HFFc6 (cell line): Measurements from ENCODE around the gene G6PC2. TPM values are rescaled to one million over a fixed set of nuclear protein-coding genes. Genes with fewer than 3 reads are reported as not detected.

Experiments
- DNase-seq: peaks from one replicate; pipeline ENCODE4 v3.0.0-alpha.2; 2018
- H3K27ac Mint-ChIP-seq: 2 replicates; pipeline ENCODE4 v1.8.0; 2020; ENCODE audit warnings: mild to moderate bottlenecking, mixed read lengths
- H3K27me3 Mint-ChIP-seq: 2 replicates; pipeline ENCODE4 v1.8.0; 2021; ENCODE audit warnings: mild to moderate bottlenecking, moderate library complexity, mixed read lengths; ENCODE audit not compliant: insufficient read depth
- H3K36me3 Mint-ChIP-seq: 2 replicates; pipeline ENCODE4 v1.8.0; 2021; ENCODE audit warnings: low read depth, mixed read lengths
- H3K4me1 Mint-ChIP-seq: 2 replicates; pipeline ENCODE4 v1.8.0; 2020; ENCODE audit warnings: low read depth, mixed read lengths
- H3K4me3 Mint-ChIP-seq: 2 replicates; pipeline ENCODE4 v1.8.0; 2020; ENCODE audit warnings: mild to moderate bottlenecking, moderate library complexity, mixed read lengths
- H3K9me3 Mint-ChIP-seq: 2 replicates; pipeline ENCODE4 v1.8.0; 2020; ENCODE audit warnings: mild to moderate bottlenecking, mixed read lengths
- CTCF ChIP-seq: fragments of 200-600 bp; sonication (generic); IDR thresholded peaks from 2 replicates; pipeline ENCODE4 v1.5.0; 2021; ENCODE audit warnings: antibody characterized with exemption, mild to moderate bottlenecking
- long read RNA-seq: library from polyadenylated mRNA; unstranded; transcript quantifications from one replicate; pipeline ENCODE4 v2.0.0, GENCODE V29; 2019
- total RNA-seq, 6 experiments: library from RNA; stranded (reverse); fragmentation: NEBNext Ultra II Directional; extraction: Animal tissue kit (Norgen Biotek cat#: 25700); gene quantifications; 2 replicates in 1 of 6; 3 replicates in 5 of 6; pipeline ENCODE4 v1.2.3, GENCODE V29; 2021

The G6PC2 gene, protein sequence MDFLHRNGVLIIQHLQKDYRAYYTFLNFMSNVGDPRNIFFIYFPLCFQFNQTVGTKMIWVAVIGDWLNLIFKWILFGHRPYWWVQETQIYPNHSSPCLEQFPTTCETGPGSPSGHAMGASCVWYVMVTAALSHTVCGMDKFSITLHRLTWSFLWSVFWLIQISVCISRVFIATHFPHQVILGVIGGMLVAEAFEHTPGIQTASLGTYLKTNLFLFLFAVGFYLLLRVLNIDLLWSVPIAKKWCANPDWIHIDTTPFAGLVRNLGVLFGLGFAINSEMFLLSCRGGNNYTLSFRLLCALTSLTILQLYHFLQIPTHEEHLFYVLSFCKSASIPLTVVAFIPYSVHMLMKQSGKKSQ
- total RNA-seq, result not detected
- long read RNA-seq, result 0 reads

- Mint-ChIP-seq H3K9me3 (no peaks in the 10 kb centered on the region), H3K4me3 (no peak within 1 kb of the TSS), H3K27ac (no peak within 1 kb of the TSS), H3K36me3 (no peaks in the 10 kb centered on the region), H3K27me3 (peaks cover 5% of the 10 kb centered on the region), H3K4me1 (no peaks in the 10 kb centered on the region)
- no peak for TF ChIP-seq CTCF
- no peak for DNase-seq
Observed at GRCh38 chr2:168901003-168901402, at the start of gene G6PC2. Gene G6PC2 (plus strand): TSS chr2:168901291. CDS start chr2:168901332, 41 bp downstream.

DNA sequence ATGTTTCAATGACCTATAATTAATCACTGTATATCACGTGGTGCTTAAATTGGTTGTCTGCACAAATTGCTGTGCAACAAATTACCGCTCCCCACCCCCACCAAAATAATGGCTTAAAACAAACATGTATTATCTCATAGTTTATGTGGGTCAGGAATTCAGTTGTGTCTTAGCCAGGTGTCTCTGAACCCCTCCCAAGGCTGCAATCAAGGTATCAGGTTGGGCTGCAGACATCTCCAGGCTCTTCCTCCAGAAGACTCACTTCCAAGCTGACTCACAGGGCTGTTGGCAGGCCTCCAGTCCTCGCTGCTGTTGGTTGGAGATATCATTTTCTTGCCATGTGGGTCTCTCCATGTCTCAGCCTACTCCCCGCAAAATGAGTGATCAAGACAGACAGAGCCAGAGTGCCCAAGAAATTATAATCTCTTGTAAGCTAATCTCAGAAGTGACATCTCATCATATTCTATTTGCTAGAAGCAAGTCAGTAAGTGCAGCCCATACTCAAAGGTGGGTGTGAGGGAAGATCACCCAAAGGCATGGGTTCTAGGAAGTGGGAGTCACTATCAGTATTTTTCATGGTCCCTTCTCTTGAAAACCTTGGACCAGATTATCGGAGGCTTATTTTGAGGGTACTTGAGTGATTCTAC, 49.3 kb upstream of the G6PC2 start:
- Mint-ChIP-seq H3K9me3 (no peaks in the 10 kb centered on the region), H3K27me3 (no peaks in the 10 kb centered on the region), H3K27ac (no peak overlapping the region), H3K4me3 (no peak overlapping the region), H3K36me3 (peaks cover 9% of the 10 kb centered on the region), H3K4me1 (peaks cover 8% of the 10 kb centered on the region)
- peak; percentile 68 for DNase-seq
- no peak for TF ChIP-seq CTCF

DNA sequence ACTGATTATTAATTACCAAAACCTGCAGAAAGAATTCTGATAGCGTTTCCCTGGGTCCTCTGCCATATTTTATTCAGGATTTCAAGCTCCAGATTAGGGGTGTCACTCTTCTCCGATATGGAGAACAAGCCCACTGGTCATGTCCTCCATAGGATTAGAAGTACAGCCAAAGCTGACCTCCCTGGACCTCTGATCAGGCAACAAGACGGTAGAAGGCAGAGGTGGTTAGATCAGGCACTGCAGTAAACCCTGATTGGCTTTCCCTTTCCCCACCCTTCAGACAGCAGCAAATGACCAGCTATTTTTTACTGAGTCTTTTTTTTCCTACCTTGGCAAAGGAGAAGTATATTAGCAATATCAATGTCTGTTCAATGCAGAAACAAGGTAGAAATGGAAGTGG, 48.6 kb upstream of the G6PC2 start:
- TF ChIP-seq CTCF, result no peak
- H3K9me3 Mint-ChIP-seq, result no peaks in the 10 kb centered on the region
- H3K4me3 Mint-ChIP-seq, result no peak overlapping the region
- H3K27me3 Mint-ChIP-seq, result no peaks in the 10 kb centered on the region
- H3K4me1 Mint-ChIP-seq, result peaks cover 8% of the 10 kb centered on the region
- no peak for DNase-seq
- peaks cover 9% of the 10 kb centered on the region for H3K36me3 Mint-ChIP-seq
- no peak overlapping the region for H3K27ac Mint-ChIP-seq

DNA sequence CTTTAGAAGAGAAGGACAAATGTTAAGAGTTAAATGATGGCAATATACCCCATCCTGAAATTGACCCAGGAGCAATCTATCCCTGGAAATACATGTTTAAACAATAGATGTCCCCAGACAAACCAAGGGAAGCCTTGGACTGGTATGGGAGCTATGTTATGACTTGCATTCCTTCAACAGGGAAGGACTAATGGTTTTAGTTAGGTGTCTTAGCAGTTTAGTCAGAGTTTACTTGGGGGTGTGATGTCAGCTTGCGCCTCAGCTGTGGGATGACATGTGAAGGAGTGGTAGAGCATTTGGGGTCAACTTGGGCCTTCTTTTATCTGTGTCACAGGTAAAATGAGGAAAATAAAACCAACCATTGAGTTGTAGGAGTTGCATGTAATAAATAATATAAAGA, 47.6 kb upstream of the G6PC2 start:
- no peaks in the 10 kb centered on the region for H3K27me3 Mint-ChIP-seq
- H3K9me3 Mint-ChIP-seq, result no peaks in the 10 kb centered on the region
- H3K4me3 Mint-ChIP-seq, result no peak overlapping the region
- H3K4me1 Mint-ChIP-seq, result peaks cover 8% of the 10 kb centered on the region
- H3K36me3 Mint-ChIP-seq, result peaks cover 9% of the 10 kb centered on the region
- DNase-seq, result no peak
- H3K27ac Mint-ChIP-seq, result no peak overlapping the region
- no peak for TF ChIP-seq CTCF

DNA sequence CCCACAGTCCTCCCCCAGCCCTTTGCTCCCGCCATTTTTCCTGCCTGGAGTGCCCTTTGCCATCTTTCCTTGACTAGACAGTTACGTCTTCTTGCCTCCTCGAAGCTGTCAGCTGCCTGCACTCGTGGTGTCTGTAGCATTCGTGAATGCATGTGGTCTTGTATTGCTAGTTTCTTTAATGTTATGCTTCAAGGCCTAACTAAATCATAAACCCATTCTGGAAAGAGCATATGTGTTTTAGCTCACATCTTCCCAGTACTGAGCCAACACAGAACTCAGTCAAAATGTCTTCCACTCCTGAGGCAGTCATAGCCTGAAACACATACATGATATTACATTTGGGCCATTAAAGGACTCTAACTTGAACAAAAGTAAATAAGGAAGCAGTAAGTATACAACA, 46.4 kb upstream of the G6PC2 start:
- Mint-ChIP-seq H3K27me3 (no peaks in the 10 kb centered on the region), H3K36me3 (peaks cover 9% of the 10 kb centered on the region), H3K4me1 (peaks cover 8% of the 10 kb centered on the region), H3K27ac (no peak overlapping the region), H3K9me3 (no peaks in the 10 kb centered on the region), H3K4me3 (no peak overlapping the region)
- no peak for DNase-seq
- no peak for TF ChIP-seq CTCF
